ENCODE measurements around the gene KSR1. TPM values are rescaled to one million over a fixed set of nuclear protein-coding genes. Genes with fewer than 3 reads are reported as not detected.

The KSR1 gene
- total and polyA plus RNA-seq, 9 of the 15 experiments (the other 6 are each of a cell fraction or from before 2014, with no cell fraction given) = 1.4 to 51.7 (median 18.4) TPM

DNA sequence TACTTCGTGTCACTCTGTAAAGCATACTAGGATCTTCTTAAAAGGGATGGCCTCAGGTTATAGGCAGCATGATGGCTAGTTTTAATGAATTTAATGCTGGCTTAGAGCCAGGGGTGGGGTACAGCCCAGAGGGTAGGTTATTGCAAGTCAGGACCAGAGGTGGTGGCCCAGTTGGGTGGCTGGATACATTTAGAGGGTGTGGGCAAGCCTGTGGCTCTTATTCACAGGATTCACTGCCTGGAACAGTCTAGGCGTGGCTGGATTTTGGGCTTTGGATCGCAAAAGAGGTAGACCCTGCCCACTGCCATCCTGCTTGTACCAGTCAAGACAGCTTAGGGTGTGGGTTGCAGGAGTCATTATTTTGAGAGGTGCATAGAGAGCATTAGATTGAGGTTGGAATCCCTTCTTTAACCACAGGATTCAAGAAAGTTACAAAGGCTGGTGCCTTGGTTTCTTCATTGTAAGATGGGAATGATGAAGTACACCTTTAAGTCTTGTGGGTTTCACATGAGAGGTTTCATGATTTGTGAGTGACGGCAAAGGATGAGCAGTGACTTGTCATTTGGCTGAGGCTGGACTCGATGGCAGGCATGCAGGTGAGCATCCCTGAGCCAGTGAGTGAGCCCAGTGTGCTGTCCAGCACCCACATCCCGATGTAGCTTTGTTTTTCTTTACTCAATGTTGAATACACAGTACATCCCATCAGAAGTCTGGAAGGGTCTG, 85.2 kb downstream of the KSR1 start (continued):
- TF ChIP-seq, protein P1, sequence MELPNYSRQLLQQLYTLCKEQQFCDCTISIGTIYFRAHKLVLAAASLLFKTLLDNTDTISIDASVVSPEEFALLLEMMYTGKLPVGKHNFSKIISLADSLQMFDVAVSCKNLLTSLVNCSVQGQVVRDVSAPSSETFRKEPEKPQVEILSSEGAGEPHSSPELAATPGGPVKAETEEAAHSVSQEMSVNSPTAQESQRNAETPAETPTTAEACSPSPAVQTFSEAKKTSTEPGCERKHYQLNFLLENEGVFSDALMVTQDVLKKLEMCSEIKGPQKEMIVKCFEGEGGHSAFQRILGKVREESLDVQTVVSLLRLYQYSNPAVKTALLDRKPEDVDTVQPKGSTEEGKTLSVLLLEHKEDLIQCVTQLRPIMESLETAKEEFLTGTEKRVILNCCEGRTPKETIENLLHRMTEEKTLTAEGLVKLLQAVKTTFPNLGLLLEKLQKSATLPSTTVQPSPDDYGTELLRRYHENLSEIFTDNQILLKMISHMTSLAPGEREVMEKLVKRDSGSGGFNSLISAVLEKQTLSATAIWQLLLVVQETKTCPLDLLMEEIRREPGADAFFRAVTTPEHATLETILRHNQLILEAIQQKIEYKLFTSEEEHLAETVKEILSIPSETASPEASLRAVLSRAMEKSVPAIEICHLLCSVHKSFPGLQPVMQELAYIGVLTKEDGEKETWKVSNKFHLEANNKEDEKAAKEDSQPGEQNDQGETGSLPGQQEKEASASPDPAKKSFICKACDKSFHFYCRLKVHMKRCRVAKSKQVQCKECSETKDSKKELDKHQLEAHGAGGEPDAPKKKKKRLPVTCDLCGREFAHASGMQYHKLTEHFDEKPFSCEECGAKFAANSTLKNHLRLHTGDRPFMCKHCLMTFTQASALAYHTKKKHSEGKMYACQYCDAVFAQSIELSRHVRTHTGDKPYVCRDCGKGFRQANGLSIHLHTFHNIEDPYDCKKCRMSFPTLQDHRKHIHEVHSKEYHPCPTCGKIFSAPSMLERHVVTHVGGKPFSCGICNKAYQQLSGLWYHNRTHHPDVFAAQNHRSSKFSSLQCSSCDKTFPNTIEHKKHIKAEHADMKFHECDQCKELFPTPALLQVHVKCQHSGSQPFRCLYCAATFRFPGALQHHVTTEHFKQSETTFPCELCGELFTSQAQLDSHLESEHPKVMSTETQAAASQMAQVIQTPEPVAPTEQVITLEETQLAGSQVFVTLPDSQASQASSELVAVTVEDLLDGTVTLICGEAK (IDR thresholded peaks at IDR 0.05) = no peak
- TF ChIP-seq, protein P1 (CRISPR knock-in tag; IDR thresholded peaks at IDR 0.05) = no peak
- TF ChIP-seq, protein P2, sequence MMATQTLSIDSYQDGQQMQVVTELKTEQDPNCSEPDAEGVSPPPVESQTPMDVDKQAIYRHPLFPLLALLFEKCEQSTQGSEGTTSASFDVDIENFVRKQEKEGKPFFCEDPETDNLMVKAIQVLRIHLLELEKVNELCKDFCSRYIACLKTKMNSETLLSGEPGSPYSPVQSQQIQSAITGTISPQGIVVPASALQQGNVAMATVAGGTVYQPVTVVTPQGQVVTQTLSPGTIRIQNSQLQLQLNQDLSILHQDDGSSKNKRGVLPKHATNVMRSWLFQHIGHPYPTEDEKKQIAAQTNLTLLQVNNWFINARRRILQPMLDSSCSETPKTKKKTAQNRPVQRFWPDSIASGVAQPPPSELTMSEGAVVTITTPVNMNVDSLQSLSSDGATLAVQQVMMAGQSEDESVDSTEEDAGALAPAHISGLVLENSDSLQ (IDR thresholded peaks at IDR 0.05) = 0 out of 2 replicates have a peak, but pooled peaks have one; percentile 8
